ENCODE results near the gene KCNK7.

The KCNK7 gene

DNA sequence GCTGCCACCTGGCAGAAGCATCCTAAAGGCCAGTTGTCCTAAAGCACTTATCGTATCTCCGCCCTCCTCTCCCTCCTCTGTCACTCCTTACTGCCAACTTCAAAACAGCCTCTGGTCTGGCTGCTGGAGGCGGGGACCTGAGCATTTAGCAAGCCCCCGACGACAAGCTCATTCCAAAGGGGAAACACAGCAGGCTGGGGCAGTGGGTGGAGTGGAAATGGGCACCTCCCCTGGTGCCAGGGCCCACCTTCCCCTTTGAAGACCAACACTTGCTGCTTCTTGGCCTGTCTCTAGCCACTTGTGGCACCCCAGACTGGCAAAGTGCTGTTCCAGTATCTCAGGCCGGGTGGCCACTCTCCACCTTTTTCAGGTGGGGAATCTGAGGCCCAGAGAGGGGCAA is 14.8 kb upstream of the KCNK7 start:
- DNase-seq = no peak

GRCh38 chr11:65609665-65610064 is 14.1 kb upstream of the KCNK7 start:
- DNase-seq = no peak

GRCh38 chr11:65609229-65609628 is 13.6 kb upstream of the KCNK7 start:
- no peak for DNase-seq

DNA sequence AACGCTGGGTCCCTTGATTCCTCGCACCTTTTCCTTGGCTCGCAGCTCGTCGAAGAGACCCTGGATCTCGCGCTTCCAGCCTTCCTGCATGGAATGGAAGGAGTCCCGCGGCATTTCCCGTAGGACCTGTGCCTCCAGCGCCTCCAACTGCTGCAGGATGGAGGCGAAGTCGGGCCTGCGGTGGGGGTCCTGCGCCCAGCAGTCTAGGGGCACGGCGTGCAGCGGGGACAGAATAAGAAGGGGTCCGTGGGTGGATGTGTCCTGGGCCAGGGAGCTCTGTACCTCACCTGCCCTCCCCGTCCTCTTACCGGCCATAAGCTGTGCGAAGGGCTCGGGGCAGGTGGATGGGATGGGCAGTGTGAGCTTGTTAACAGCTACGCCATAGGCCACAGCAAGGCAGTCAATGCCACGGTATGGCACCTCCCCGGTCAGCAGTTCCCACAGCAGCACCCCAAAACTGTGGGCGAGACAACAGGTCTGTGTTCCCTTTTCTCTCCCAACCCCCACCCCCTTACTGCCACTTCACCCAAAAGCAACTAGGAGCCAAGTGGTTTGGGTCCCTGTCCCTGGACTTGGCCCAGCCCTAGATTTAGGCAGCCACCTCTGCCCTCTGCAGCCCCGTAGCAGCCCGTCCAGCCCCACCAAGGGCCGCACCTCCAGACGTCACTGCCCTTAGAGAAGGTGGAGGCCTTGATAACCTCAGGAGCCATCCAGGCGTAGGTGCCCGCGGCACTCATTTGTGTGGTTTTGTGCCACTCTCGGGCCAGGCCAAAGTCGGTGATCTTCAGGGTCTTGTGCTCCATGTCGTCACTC is 12.2 kb upstream of the KCNK7 start:
- DNase-seq = no peak

DNA sequence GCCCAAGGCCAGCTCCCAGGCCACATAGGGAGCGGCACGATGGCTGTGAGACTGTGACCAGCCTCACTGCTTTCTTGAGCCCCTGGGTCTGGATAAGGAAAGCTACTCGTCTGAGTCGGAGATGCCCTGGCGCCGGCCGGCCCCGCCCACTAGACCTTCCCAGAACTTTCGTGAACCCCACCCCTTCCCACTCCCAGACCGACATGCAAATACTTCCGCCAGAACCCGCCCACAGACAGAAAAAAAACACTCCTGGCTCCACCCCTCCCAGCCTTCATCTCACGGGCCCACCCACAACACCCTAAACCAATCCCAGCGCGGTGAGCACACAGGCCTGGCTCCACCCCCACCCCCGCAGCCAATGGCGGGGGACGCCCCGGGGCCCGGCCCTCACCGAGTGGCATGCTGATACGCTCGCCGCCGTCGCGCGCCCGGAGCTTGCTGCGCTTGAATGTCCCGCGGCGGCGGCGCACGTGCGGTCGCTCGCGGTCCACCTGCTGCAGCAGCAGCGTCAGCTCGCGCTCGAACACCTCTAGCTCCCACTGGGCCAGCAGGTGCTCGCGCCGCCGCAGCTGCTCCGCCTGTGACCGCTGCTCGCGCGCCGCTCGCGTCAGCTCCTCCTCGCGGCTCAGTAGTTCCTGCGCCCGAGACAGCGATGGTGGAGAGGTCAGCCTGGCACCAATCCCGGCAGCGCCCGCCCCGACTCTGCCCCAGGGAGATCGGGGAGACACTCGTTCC is 11.4 kb upstream of the KCNK7 start:
- no peak for DNase-seq

DNA sequence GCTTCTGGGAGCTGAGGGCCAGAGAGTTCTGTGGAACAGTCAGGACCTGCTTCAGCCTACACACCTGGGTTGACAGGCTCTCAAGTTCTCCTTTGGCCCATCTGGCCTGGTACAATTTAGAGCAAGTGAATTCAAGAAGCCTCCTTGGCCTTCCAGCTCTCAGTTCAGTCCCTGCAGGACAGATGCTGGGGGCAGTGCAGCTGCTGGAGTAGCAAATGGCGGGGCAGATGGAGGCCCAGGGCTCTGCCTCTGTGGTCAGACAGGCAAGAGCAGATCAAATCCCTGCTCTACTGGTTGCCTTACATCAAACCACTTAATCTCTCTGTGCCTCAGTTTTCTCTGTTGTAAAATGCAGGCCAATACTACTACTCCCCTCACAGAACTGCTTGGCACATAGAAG is 8.7 kb upstream of the KCNK7 start:
- no peak for DNase-seq

- DNase-seq = no peak
Measured at GRCh38 chr11:65599955-65600246, 4.3 kb upstream of the KCNK7 start.

DNA sequence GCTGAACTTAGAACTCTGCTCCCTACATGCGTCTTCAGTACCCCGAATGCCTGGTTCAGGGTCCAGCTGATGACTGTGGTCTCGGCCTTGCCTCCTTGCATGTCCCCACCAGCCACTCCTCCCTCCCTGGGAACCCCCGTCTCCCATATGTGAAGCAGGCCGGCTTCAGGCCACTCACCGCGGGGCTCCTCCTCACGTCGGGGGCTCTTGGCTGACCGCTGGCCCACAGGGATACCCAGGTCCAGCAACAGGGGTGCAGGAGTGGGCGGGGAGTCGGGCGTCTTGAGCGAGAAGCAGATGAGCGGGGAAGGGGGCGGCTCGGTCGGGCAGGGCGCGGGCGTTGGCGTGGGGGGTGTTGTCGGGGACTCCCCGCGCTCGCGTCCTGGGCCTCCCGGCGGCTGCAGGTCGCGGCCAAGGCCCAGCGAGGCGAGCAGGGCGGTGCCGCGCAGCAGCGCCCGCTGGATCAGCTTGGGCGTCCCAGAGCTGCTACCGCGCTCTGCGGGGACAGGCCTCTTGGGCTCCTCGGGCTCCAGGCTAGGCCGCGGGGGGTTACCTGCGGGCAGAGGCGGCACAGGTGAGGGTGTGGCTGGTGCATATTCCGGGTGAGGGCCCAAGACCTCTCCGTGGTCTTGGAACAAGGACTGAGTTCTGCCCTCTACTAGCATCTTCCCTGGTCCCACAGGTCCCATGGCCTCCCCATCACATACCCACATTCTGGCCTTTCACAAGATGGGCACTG is 3.8 kb upstream of the KCNK7 start:
- no peak for DNase-seq

- no peak for DNase-seq
Measured at GRCh38 chr11:65598258-65598699, 2.7 kb upstream of the KCNK7 start.

DNA sequence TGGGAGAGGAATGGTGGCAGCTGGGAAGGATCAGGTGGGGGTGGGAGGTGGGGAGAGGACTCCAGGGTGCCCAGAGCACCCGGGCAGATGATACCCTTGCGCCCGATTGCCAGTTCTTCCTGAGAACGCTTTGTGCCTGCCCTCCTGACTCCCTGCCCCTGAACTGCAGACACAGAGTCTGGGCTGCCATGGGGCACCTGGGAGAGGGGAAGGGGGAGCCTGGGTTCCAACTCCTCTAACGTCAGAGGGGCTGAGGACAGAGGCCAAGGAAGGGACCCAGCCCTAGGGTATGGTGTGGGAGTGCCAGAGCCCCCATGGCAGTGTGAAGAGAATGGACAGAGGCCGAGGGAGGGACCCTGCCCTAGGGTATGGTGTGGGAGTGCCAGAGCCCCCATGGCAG is 920 bp upstream of the KCNK7 start:
- DNase-seq = no peak

DNA sequence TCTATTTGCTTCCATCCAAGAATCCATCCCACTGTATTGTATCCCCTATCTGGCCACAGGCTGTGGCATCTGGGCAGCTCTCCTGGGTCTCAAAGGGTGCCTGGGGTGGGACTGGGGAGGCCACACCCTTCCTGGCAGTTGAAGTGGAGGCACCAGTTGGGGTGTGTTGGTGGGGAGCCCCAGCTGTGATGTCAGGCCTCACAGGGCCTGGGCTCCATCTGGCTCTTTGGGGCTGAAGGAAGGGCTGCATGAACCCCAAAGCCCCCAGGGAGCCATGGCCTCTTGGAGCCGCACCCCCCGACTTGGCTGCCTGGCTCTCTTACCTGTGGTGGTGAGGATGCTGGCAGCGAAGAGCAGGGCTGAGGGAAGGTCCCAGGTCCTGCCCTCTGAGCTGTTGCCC is 469 bp downstream of the KCNK7 start:
- DNase-seq = no peak

- DNase-seq = peak; percentile 47
Measured at GRCh38 chr11:65593518-65594414, 1.8 kb downstream of the KCNK7 start.

- no peak for DNase-seq
Measured at GRCh38 chr11:65592858-65593517, 2.6 kb downstream of the KCNK7 start.

- DNase-seq = no peak
Measured at GRCh38 chr11:65591939-65592857, 3.4 kb downstream of the KCNK7 start.

GRCh38 chr11:65590240-65590738 is 5.3 kb downstream of the KCNK7 start:
- peak; percentile 59 for DNase-seq

DNA sequence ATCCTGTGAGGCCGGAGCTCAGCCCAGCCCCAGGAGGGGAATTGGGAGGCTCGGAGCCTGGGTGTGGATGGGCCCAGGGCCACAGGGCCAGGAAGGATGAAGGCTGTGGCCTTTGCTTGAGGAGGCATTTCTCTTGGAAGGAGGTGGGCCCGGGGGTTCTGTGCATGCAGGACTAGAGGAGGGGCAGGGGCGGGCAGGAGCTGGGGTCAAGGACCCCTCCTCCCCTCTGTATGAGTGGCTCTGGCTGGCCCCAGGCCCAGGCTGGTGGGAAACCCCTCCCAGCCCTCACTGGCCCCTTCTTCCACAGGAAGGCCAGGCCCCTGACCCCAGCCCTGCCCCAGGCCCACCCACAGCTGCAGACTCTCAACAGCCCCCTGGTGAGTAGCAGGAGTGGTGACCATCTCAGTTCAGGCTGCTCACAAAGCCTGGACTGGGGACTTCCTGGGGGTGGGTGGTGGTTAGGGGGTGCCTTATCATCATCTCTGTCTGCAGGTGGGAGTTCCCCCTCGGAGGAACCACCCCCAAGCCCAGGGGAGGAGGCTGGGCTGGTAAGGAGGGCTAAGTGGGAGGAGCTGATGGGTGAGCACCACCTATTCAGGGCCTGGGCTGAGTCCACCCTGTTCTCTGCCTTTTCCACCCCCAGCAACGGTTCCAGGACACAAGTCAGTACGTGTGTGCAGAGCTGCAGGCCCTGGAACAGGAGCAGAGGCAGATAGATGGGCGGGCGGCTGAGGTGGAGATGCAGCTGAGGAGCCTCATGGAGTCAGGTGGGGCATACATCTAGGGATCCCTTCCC is 6.0 kb downstream of the KCNK7 start:
- no peak for DNase-seq

GRCh38 chr11:65588199-65589054 is 7.2 kb downstream of the KCNK7 start:
- peak; percentile 68 for DNase-seq

DNA sequence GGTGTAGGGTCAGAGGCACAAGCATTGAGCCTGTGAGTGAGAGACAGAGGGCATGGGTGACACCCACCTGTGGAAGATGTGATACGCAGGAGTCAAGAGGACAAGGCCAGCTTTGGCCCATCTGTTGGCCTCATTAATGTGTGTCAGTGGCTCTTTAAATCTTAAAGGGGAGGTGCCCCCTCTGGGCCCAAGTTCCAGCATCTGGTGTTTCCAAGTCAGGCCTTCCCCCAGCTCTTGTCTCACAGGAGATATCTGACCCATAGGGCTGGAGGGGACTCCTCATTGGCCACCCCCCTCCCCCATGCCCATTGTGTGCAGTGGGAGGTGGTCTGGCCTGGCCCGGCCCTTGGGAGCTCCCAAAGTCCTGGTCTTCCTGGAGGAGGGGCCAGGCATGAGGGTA is 8.9 kb downstream of the KCNK7 start:
- DNase-seq = no peak

DNA sequence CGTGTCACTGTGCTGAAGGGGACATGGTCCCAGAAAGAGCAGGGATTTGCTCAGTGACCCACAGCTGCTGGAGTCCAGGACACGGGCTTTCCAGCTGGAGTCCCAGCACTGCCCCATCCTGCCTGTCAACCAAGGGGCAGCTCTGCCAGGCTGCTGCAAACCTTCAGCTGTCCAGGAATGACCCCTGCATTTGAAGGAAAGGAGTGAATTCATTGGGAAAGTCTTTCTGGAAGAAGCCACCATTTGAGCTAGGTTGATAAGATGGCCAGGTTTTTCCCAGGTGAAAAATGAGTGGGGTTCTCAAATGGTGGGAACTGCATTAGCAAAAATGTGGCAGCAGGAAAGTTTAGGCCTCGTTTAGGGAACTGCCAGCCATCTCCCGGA is 9.4 kb downstream of the KCNK7 start:
- DNase-seq = no peak
